ENCODE results near the gene NR1H4. TPM values are rescaled to one million over a fixed set of nuclear protein-coding genes. Genes with fewer than 3 reads are reported as not detected.

NR1H4 gene
- total and polyA plus RNA-seq, 11 donors: not detected

GRCh38 chr12:100564905-100565467 is 91.3 kb downstream of the NR1H4 start:
- no peaks in the 10 kb centered on the region for H3K27me3 ChIP-seq
- intact Hi-C loops (cut with DNase I): no loop called here
- H3K4me1 ChIP-seq: peaks cover 0 to 18% (median 8%) of the 10 kb centered on the region in 12 donors
- WGBS, 4 donors: 80 to 93% (median 91%) methylated on average over 6 of the region's 6 CpGs
- no peaks in the 10 kb centered on the region for H3K36me3 ChIP-seq
- H3K27ac ChIP-seq: peak overlapping the region in 6 of 12 donors; percentile 10 to 64 (median 52)
- H3K9me3 ChIP-seq: no peaks in the 10 kb centered on the region
- H3K4me3 ChIP-seq: no peak overlapping the region
- DNase-seq: no peak
- no peak for ATAC-seq
- no peak for TF ChIP-seq POLR2A (IDR thresholded peaks at IDR 0.05)
- TF ChIP-seq CTCF (IDR thresholded peaks at IDR 0.05): no peak

GRCh38 chr12:100565987-100566545 is 92.4 kb downstream of the NR1H4 start:
- Histone ChIP-seq H3K4me3 (no peak overlapping the region), H3K4me1 (peaks cover 0 to 18% (median 8%) of the 10 kb centered on the region in 12 donors), H3K27me3 (no peaks in the 10 kb centered on the region), H3K36me3 (no peaks in the 10 kb centered on the region), H3K27ac (no peak overlapping the region), H3K9me3 (no peaks in the 10 kb centered on the region)
- 66 to 77% (median 69%) methylated on average over 3 of the region's 3 CpGs for WGBS, 4 donors
- ATAC-seq (peak in 2 of 4 donors; percentile 53 to 57), DNase-seq (no peak)
- TF ChIP-seq CTCF (IDR thresholded peaks at IDR 0.05) (no peak), POLR2A (IDR thresholded peaks at IDR 0.05) (no peak)
- intact Hi-C loops (cut with DNase I): no loop called here

- no peaks in the 10 kb centered on the region for H3K36me3 ChIP-seq
- H3K27ac ChIP-seq: peak overlapping the region in 1 of 12 donors; percentile 57
- H3K9me3 ChIP-seq: no peaks in the 10 kb centered on the region
Measured at GRCh38 chr12:100566887-100567637, 93.4 kb downstream of the NR1H4 start.

More at GRCh38 chr12:100566887-100567637, 93.4 kb downstream of the NR1H4 start:
- WGBS, 4 donors: 38 to 58% (median 41%) methylated on average over 3 of the region's 3 CpGs
- DNase-seq (peak in 4 of 5 donors; percentile 24 to 53 (median 30)), ATAC-seq (peak; percentile 41 to 84 (median 69))
- intact Hi-C loops (cut with DNase I): no loop called here
- Histone ChIP-seq H3K4me1 (peaks cover 0 to 18% (median 8%) of the 10 kb centered on the region in 12 donors), H3K4me3 (no peak overlapping the region), H3K27me3 (no peaks in the 10 kb centered on the region)
- TF ChIP-seq CTCF (IDR thresholded peaks at IDR 0.05) (no peak), POLR2A (IDR thresholded peaks at IDR 0.05) (no peak)
